Small intestine (tissue), 7 donors: ENCODE measurements around the gene ADAM22. TPM values are rescaled to one million over a fixed set of nuclear protein-coding genes. Genes with fewer than 3 reads are reported as not detected.
A peak's percentile ranks its signal among the peaks of the same experiment; 100 is the strongest.
"Not testable (repeated sequence)": the region's sequence is repeated elsewhere in the genome, so short reads cannot be mapped to it uniquely, and the experiment has no call there.

ENCODE experiments used
- DNase-seq, 2 donors: peaks; one replicate each; pipeline versions ENCODE4 v3.0.0 to v3.0.0-alpha.2; 2013
- FAIRE-seq: peaks from 2 replicates; lab custom pipeline; 2012; peaks lifted over from hg19 to GRCh38; lab: Jason Lieb, UNC
- H3K27ac ChIP-seq, 3 donors: one replicate each; pipeline ENCODE4 v1.5.1; 2013; ENCODE audit warnings: low read length in 2 of 3, mild to moderate bottlenecking in 2 of 3, control low read depth in 1 of 3, inconsistent platforms in 1 of 3, low read depth in 1 of 3, moderate library complexity in 1 of 3
- H3K27me3 ChIP-seq, 3 donors: one replicate each; pipeline ENCODE4 v1.6.1; 2013; ENCODE audit warnings: low read length in 3 of 3, inconsistent platforms in 1 of 3; ENCODE audit not compliant: control insufficient read depth in 3 of 3, insufficient read depth in 3 of 3
- H3K36me3 ChIP-seq, 3 donors: one replicate each; pipeline ENCODE4 v1.6.1; 2013; ENCODE audit warnings: low read length in 3 of 3, inconsistent platforms in 1 of 3, low read depth in 1 of 3, mild to moderate bottlenecking in 1 of 3, moderate library complexity in 1 of 3; ENCODE audit not compliant: control insufficient read depth in 3 of 3, insufficient read depth in 2 of 3
- H3K4me1 ChIP-seq, 3 donors: one replicate each; pipeline ENCODE4 v1.6.1; 2013; ENCODE audit warnings: low read length in 2 of 3, inconsistent platforms in 1 of 3, low read depth in 1 of 3, mild to moderate bottlenecking in 1 of 3, moderate library complexity in 1 of 3; ENCODE audit not compliant: control insufficient read depth in 3 of 3, insufficient read depth in 2 of 3
- H3K4me3 ChIP-seq, 3 donors: one replicate each; pipeline ENCODE4 v1.5.1; 2013; ENCODE audit warnings: low read length in 3 of 3, control low read depth in 1 of 3, inconsistent platforms in 1 of 3, low read depth in 1 of 3, mild to moderate bottlenecking in 1 of 3, moderate library complexity in 1 of 3
- H3K9me3 ChIP-seq, 2 donors: one replicate each; pipeline ENCODE4 v1.6.1; 2013; ENCODE audit warnings: low read depth in 1 of 2, low read length in 1 of 2; ENCODE audit not compliant: control insufficient read depth in 2 of 2, insufficient read depth in 1 of 2
- WGBS, 3 donors: extraction: QIAGEN DNeasy Blood & Tissue Kit; methylation state at CpG; one replicate each; pipeline ENCODE4 v1.1.7; 2013; 5-methylcytosine and 5-hydroxymethylcytosine counted together
- polyA plus RNA-seq, 4 donors: library from polyadenylated mRNA; stranded (reverse) in 3 of 4; unstranded in 1 of 4; fragments of 200-250 nt in 3 of 4; fragments of 120-200 nt in 1 of 4; gene quantifications; one replicate each; pipeline versions ENCODE4 v1.2.1 to v1.2.3, GENCODE V29; 2013
- donor health status: healthy with polysubstance abuse.
- donor health status: control.
- donor health status: control.
- donor health status: Bipolar disorder and iron deficiency.
- donor health status: healthy.

ADAM22 gene
- polyA plus RNA-seq, 4 donors: 0.94 to 7.6 TPM; not detected in 2

GRCh38 chr7:87935384-87935706 lies 1.3 kb downstream of the ADAM22 start:
- FAIRE-seq: no peak
- no peak for DNase-seq
- WGBS, 3 donors: 46 to 59% (median 52%) methylated on average over 8 of the region's 8 CpGs

GRCh38 chr7:87941138-87941537 lies 7.1 kb downstream of the ADAM22 start:
- no peaks in the 10 kb centered on the region for H3K4me1 ChIP-seq
- no peaks in the 10 kb centered on the region for H3K9me3 ChIP-seq
- no peak overlapping the region for H3K27ac ChIP-seq
- H3K27me3 ChIP-seq: no peaks in the 10 kb centered on the region
- FAIRE-seq (no peak), DNase-seq (no peak)
- no peak overlapping the region for H3K4me3 ChIP-seq
- H3K36me3 ChIP-seq: no peaks in the 10 kb centered on the region
- WGBS, 3 donors: 92 to 94% (median 93%) methylated on average over 4 of the region's 4 CpGs

More at GRCh38 chr7:87935384-87935706, 1.3 kb downstream of the ADAM22 start:
- no peaks in the 10 kb centered on the region for H3K36me3 ChIP-seq
- peaks cover 2 to 5% (median 3%) of the 10 kb centered on the region in 3 donors for H3K4me1 ChIP-seq
- no peaks in the 10 kb centered on the region for H3K9me3 ChIP-seq
- peaks cover 0 to 4% (median 2%) of the 10 kb centered on the region in 3 donors for H3K27me3 ChIP-seq
- peak overlapping the region in 1 of 3 donors; percentile 64 for H3K4me3 ChIP-seq
- no peak overlapping the region for H3K27ac ChIP-seq

GRCh38 chr7:87944547-87944946 lies 10.5 kb downstream of the ADAM22 start:
- H3K9me3 ChIP-seq: no peaks in the 10 kb centered on the region
- WGBS, 3 donors: 84 to 91% (median 88%) methylated on average over 3 of the region's 3 CpGs
- H3K36me3 ChIP-seq: no peaks in the 10 kb centered on the region
- no peaks in the 10 kb centered on the region for H3K4me1 ChIP-seq
- H3K27ac ChIP-seq: no peak overlapping the region
- H3K27me3 ChIP-seq: no peaks in the 10 kb centered on the region
- FAIRE-seq (no peak), DNase-seq (no peak)
- H3K4me3 ChIP-seq: no peak overlapping the region

GRCh38 chr7:87945926-87946325 lies 11.9 kb downstream of the ADAM22 start:
- H3K9me3 ChIP-seq, H3K36me3 ChIP-seq, H3K4me1 ChIP-seq, FAIRE-seq, H3K4me3 ChIP-seq, H3K27me3 ChIP-seq, DNase-seq, H3K27ac ChIP-seq: not testable (repeated sequence)

- FAIRE-seq: no peak
- H3K27ac ChIP-seq: no peak overlapping the region
- DNase-seq: no peak
These were observed 14.3 kb downstream of the ADAM22 start for GRCh38 chr7:87948371-87948770.

GRCh38 chr7:87959336-87959735 lies 25.3 kb downstream of the ADAM22 start:
- H3K4me1 ChIP-seq: peaks cover 0 to 6% (median 0%) of the 10 kb centered on the region in 3 donors
- no peaks in the 10 kb centered on the region for H3K27me3 ChIP-seq
- no peak overlapping the region for H3K27ac ChIP-seq
- H3K4me3 ChIP-seq: no peak overlapping the region
- FAIRE-seq: no peak
- DNase-seq: no peak
- 89 to 93% (median 91%) methylated on average over 3 of the region's 3 CpGs for whole genome bisulfite sequencing, 3 donors
- no peaks in the 10 kb centered on the region for H3K36me3 ChIP-seq
- H3K9me3 ChIP-seq: peaks cover 0 to 2% of the 10 kb centered on the region in 2 donors

More at GRCh38 chr7:87948371-87948770, 14.3 kb downstream of the ADAM22 start:
- Histone ChIP-seq H3K4me1 (no peaks in the 10 kb centered on the region), H3K27me3 (no peaks in the 10 kb centered on the region), H3K4me3 (no peak overlapping the region), H3K36me3 (no peaks in the 10 kb centered on the region), H3K9me3 (no peaks in the 10 kb centered on the region)

- no peak overlapping the region for H3K27ac ChIP-seq
- peaks cover 0 to 2% of the 10 kb centered on the region in 2 donors for H3K9me3 ChIP-seq
- no peaks in the 10 kb centered on the region for H3K27me3 ChIP-seq
- FAIRE-seq (no peak), DNase-seq (no peak)
- peaks cover 0 to 6% (median 0%) of the 10 kb centered on the region in 3 donors for H3K4me1 ChIP-seq
- no peaks in the 10 kb centered on the region for H3K36me3 ChIP-seq
- WGBS, 3 donors: 74 to 100% (median 85%) methylated on average over 1 of the region's 1 CpG
- H3K4me3 ChIP-seq: no peak overlapping the region
These were observed 26.2 kb downstream of the ADAM22 start for GRCh38 chr7:87960239-87960638.

GRCh38 chr7:87961754-87962153 lies 27.7 kb downstream of the ADAM22 start:
- H3K4me3 ChIP-seq: no peak overlapping the region
- WGBS, 3 donors: 50 to 65% (median 65%) methylated on average over 1 of the region's 1 CpG
- no peaks in the 10 kb centered on the region for H3K36me3 ChIP-seq
- H3K4me1 ChIP-seq: peaks cover 0 to 6% (median 0%) of the 10 kb centered on the region in 3 donors
- H3K27me3 ChIP-seq: no peaks in the 10 kb centered on the region
- no peak overlapping the region for H3K27ac ChIP-seq
- H3K9me3 ChIP-seq: no peaks in the 10 kb centered on the region
- FAIRE-seq: no peak
- DNase-seq: peak in 1 of 2 donors; percentile 17

GRCh38 chr7:87966271-87966670 lies 32.2 kb downstream of the ADAM22 start:
- no peaks in the 10 kb centered on the region for H3K27me3 ChIP-seq
- DNase-seq (no peak), FAIRE-seq (no peak)
- no peaks in the 10 kb centered on the region for H3K36me3 ChIP-seq
- H3K27ac ChIP-seq: no peak overlapping the region
- H3K9me3 ChIP-seq: no peaks in the 10 kb centered on the region
- H3K4me1 ChIP-seq: peaks cover 0 to 15% (median 3%) of the 10 kb centered on the region in 3 donors
- WGBS, 3 donors: 90 to 92% (median 91%) methylated on average over 2 of the region's 2 CpGs
- no peak overlapping the region for H3K4me3 ChIP-seq
